ENCODE results near the gene TMEM52.

- TF ChIP-seq PTRF (tag; IDR thresholded peaks at IDR 0.05), result no peak
- no peak for TF ChIP-seq ZNF23 (CRISPR knock-in tag; IDR thresholded peaks at IDR 0.05)
- no peak for TF ChIP-seq E2F6 (IDR thresholded peaks at IDR 0.05; ENCODE audit: borderline replicate concordance in 1 of 2, extremely low read depth in 1 of 2, insufficient read depth in 1 of 2, insufficient read length in 1 of 2, low read depth in 1 of 2, low read length in 1 of 2, poor library complexity in 1 of 2, severe bottlenecking in 1 of 2)
- TF ChIP-seq RAD21 (CRISPR knock-in tag; conservative IDR thresholded peaks at IDR 0.05 in 1 of 2, IDR thresholded peaks at IDR 0.05 in 1 of 2), result no peak
- no peak for TF ChIP-seq ZBTB9 (CRISPR knock-in tag; IDR thresholded peaks at IDR 0.05)
- no peak for TF ChIP-seq MYNN (IDR thresholded peaks at IDR 0.05)
- no peak for TF ChIP-seq MYNN (CRISPR knock-in tag; IDR thresholded peaks at IDR 0.05)
- no peak for TF ChIP-seq EZH2 (IDR thresholded peaks at IDR 0.05; ENCODE audit: borderline replicate concordance, low read depth, low read length)
- no peak for TF ChIP-seq ZNF644 (tag; IDR thresholded peaks at IDR 0.05; ENCODE audit: low read depth)
Measured at GRCh38 chr1:1881727-1882126, 37.4 kb downstream of the TMEM52 start.

Data from K562 (cell line).